ENCODE data around the gene SRRM3.

- TF ChIP-seq, protein P1, sequence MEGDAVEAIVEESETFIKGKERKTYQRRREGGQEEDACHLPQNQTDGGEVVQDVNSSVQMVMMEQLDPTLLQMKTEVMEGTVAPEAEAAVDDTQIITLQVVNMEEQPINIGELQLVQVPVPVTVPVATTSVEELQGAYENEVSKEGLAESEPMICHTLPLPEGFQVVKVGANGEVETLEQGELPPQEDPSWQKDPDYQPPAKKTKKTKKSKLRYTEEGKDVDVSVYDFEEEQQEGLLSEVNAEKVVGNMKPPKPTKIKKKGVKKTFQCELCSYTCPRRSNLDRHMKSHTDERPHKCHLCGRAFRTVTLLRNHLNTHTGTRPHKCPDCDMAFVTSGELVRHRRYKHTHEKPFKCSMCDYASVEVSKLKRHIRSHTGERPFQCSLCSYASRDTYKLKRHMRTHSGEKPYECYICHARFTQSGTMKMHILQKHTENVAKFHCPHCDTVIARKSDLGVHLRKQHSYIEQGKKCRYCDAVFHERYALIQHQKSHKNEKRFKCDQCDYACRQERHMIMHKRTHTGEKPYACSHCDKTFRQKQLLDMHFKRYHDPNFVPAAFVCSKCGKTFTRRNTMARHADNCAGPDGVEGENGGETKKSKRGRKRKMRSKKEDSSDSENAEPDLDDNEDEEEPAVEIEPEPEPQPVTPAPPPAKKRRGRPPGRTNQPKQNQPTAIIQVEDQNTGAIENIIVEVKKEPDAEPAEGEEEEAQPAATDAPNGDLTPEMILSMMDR (IDR thresholded peaks at IDR 0.05 in 8 of 11, conservative IDR thresholded peaks at IDR 0.05 in 3 of 11) = no peak
- TF ChIP-seq POLR2AphosphoS5 (IDR thresholded peaks at IDR 0.05) = no peak
Measured at GRCh38 chr7:76234931-76235441, 33.3 kb downstream of the SRRM3 start.
